GM18508 (cell line): ENCODE data around the gene HIF3A.
"Not testable (repeated sequence)": the region's sequence is repeated elsewhere in the genome, so short reads cannot be mapped to it uniquely, and the experiment has no call there.

ENCODE experiments used
- ATAC-seq: cut with Tn5 transposase; IDR thresholded peaks from one replicate; pipeline ENCODE4 v1.9.1; 2021; ENCODE audit warnings: moderate number of reproducible peaks; ENCODE audit not compliant: insufficient read depth, unreplicated experiment

HIF3A gene

GRCh38 chr19:46321653-46322052 lies 24.8 kb downstream of the HIF3A start:
- no peak for ATAC-seq

- not testable (repeated sequence) for ATAC-seq
These were observed 26.4 kb downstream of the HIF3A start for GRCh38 chr19:46323227-46323626.

DNA sequence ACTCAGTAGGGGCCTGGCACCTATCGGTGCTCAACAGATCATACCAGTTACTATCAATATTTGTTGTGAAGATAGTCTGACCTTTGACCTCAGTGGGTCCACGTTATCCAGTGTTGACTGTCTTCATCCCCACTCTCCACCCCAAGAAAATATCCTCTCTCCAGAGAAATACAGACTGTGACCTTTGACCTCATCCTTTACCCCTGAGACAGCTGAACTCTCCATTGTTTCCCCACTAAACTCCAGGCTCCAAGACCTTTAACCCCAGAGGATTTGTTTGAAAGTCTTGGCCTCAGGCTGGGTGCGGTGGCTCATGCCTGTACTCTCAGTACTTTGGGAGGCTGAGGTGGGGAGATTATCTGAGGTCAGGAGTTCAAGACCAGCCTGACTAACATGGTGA lies 27.4 kb downstream of the HIF3A start:
- ATAC-seq = no peak

DNA sequence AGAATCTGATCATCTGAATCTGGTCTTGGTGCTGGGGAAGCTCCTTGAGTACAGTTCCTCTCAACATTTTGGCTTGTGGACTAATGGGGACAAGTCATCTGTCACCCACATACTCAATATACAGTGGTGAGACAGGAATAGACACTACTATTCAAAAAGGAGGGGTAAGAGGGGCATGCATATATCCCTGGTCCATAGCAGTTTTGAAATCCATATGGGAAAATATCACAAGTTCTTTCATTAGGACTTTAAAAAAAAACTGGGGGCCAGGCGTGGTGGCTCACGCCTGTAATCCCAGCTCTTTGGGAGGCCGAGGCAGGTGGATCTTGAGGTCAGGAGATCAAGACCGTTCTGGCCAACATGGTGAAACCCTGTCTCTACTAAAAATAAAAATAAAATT lies 29.8 kb downstream of the HIF3A start:
- no peak for ATAC-seq

DNA sequence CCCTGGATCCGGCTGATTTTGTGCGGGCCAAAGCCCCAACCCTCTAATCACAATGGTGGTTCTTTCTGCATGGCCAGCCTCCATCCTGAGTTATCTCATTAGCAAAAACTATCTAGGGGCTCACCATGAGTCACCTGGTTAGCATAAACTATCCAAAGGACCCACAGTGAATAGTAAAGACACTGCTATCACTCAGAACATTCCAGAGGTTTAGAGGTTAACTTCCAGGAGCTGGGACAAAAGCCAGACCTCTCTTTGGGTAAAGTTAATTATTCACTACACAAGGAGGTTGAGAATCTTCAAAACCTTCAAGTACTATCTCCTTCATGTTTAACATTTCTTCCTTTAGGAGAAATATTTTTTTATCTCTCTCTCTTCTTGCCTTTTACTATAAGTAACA lies 31.2 kb downstream of the HIF3A start:
- no peak for ATAC-seq

DNA sequence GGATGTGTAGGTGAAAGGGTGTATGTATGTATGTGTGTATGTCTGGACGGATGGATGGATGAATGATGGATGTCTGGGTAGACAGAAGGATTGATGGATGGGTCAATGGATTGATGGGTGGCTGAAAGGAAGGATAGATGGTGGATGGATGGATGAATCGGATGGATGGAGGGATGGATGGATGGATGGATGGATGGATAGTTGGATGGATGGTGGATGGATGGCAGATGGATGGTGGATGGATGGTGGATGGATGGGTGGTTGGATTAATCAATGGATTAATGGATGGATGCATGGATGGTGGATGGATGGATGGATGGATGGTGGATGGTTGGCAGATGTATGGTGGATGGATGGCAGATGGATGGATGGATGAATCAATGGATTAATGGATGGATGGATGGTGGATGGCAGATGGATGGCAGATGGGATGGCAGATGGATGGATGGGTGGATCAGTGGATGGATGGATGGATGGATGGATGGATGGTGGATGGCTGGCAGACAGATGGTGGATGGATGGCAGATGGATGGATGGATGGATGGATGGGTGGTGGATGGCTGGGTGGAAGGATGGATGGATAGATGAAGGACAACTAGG lies 33.6 kb downstream of the HIF3A start:
- ATAC-seq = no peak

DNA sequence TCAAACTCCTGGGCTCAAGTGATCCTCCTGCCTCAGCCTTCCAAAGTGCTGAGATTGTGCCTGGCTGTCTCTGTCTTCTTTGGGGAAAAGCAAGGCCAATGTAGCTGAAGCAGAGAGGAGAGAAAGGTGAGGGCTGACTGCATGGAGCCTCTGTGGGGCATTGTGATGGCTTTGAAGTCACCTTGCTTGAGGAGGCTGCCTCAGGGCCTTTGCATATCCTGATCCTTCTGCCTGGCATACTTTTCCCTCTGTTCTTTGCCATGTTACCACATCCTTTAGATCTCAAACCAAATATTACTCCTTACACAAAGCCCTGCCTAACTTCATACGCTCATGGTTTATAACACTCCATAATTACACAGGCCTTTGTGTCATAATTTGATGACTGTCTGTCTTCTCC lies 40.6 kb downstream of the HIF3A start:
- no peak for ATAC-seq

- no peak for ATAC-seq
These were observed 42.6 kb downstream of the HIF3A start for GRCh38 chr19:46339446-46339845.

DNA sequence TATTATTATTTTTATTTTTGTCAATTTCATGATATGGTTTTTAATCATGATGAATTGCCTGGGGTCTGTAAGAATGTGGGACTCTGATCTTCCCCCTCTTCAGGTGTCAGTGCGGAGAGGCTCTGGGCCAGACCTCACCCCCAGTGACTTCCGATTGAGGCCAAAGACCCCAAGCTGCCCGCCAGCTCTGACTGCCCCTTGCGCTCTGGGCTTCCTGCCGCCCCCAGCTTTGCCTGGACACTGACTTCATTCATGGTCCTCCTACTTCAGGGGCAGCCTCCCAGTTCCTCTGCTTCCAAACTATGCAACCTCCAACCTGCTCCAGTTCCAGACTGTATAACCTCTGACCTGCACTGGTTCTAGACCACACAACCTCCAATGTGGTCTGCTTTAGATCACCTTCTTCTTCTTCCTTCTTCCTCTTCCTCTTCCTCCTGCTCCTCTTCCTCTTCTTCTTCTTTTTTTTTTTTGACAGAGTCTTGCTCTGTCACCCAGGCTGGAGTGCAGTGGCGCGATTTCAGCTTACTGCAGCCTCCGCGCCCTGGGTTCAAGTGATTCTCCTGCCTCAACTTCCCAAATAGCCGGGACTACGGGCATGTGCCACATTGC lies 43.3 kb downstream of the HIF3A start:
- ATAC-seq = no peak

- no peak for ATAC-seq
These were observed 45.1 kb downstream of the HIF3A start for GRCh38 chr19:46341937-46342336.

DNA sequence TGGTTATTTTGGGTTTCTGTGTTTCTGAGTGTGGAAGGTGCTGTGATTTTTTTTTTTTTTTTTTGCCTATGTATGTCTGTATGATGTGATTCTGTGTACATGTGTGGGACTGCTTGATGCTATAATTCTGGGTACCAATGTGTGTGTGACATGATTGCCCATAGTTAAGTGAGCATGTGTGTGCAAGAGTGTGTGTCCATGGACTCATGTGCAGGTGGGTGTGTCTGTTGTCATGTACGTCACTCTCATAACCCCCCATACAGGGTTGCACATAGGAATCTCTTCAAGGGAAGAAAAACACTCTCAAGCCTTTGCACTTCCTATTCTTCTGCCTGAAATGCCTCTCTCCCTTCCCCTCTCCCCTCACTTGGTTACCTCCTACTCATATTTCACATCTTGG lies 47.5 kb downstream of the HIF3A start:
- ATAC-seq = no peak

GRCh38 chr19:46345157-46345556 lies 48.3 kb downstream of the HIF3A start:
- ATAC-seq = no peak

GRCh38 chr19:46346821-46347571 lies 50.2 kb downstream of the HIF3A start, which contains the start of gene PPP5C:
Gene PPP5C (plus strand): TSS chr19:46347087. CDS start chr19:46347097, 10 bp downstream.
- no peak for ATAC-seq

GRCh38 chr19:46347572-46347883 lies 50.7 kb downstream of the HIF3A start:
- no peak for ATAC-seq

GRCh38 chr19:46347985-46348384 lies 51.1 kb downstream of the HIF3A start:
- no peak for ATAC-seq

GRCh38 chr19:46349311-46349993 lies 52.6 kb downstream of the HIF3A start:
- ATAC-seq = no peak

GRCh38 chr19:46350029-46350757 lies 53.4 kb downstream of the HIF3A start:
- no peak for ATAC-seq

GRCh38 chr19:46350758-46351159 lies 53.9 kb downstream of the HIF3A start:
- no peak for ATAC-seq

GRCh38 chr19:46351241-46352041 lies 54.6 kb downstream of the HIF3A start:
- no peak for ATAC-seq
